ENCODE results near the gene ATRN. TPM values are rescaled to one million over a fixed set of nuclear protein-coding genes. Genes with fewer than 3 reads are reported as not detected.

ATRN gene
- total and polyA plus RNA-seq, 2 donors from 2014 or later = 15.7 to 48.1 TPM

DNA sequence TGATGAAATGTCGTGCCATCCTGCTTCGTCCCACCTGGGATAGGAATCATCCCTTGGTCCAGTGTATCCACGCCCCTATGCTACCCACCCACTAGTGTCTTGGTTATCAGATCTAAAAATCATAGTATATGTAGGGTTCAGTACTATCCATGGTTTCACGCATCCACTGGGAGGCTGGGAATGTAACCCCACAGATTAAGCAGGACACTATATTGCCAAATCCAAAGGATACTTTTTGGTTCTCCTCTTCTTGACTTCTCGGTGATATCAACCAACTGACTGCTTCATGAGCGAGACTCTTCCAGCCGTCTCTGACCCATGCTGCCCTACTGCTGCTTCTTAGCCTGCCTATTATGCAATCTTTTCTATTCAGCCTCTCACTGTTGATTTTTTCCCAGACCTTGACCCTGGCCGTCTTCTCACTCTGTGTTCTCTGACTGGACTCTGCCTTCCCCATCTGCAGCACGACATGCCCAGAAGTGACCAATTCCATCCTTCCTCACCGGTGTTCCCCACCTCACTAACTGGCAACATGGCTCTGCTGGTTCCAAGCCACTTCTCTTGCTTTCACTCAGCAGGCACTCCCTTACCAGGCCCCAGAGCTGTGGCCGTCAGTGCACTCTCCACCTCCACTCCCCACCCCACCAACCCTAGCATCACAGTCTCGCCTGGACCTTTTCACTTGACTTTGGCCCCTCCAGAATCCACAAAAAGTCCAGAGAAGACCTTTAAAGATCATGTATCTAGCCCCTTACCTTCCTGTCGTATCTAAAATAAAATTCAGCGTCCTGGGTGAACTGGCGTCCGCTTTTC is 157.9 kb downstream of the ATRN start:
- H3K27me3 ChIP-seq (ENCODE audit: control insufficient read depth, insufficient read depth, low read length) = no peaks in the 10 kb centered on the region
- no peak overlapping the region for H3K9ac ChIP-seq (ENCODE audit: low read length in 3 of 3)
- no peak overlapping the region for H3K4me3 ChIP-seq (ENCODE audit: low read length in 3 of 3)
- H3K4me1 ChIP-seq (ENCODE audit: control insufficient read depth in 2 of 3, insufficient read depth in 2 of 3, low read depth in 1 of 3, low read length in 3 of 3) = no peaks in the 10 kb centered on the region
- no peak for TF ChIP-seq CTCF (IDR thresholded peaks at IDR 0.05; ENCODE audit: borderline replicate concordance, extremely low read depth, insufficient read depth)
- no peaks in the 10 kb centered on the region for H3K9me3 ChIP-seq (ENCODE audit: control insufficient read depth in 2 of 3, insufficient read depth in 1 of 3, low read length in 3 of 3)
- DNase-seq (no peak), FAIRE-seq (no peak)
- H3K27ac ChIP-seq (ENCODE audit: low read depth in 2 of 2, low read length in 2 of 2) = no peak overlapping the region
- intact Hi-C loops (cut with DNase I) = no loop called here
- H3K36me3 ChIP-seq (ENCODE audit: control insufficient read depth in 2 of 3, insufficient read depth in 3 of 3, low read length in 3 of 3) = peaks cover 6 to 9% (median 6%) of the 10 kb centered on the region in 3 donors

DNA sequence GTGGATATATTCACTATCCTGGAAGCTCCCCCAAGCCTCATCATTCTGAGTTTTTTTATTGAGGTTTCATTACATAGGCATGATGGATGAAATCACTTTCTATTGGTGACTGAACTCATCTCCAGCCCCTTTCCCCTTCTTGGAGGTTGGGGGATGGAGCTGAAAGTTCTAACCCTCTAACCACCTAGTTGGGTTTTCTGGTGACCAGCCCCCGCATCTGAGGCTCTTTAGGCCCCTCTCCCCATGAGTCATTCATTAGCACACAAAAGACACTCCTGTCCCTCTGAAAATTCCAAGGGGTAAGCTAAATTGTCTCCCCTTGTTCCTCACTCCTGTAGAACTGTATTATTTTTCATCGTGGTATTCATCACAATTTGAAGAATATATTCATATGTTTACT is 159.1 kb downstream of the ATRN start:
- intact Hi-C loops (cut with DNase I) = no loop called here
- FAIRE-seq (no peak), DNase-seq (no peak)
- TF ChIP-seq CTCF (IDR thresholded peaks at IDR 0.05; ENCODE audit: borderline replicate concordance, extremely low read depth, insufficient read depth) = no peak
- no peak overlapping the region for H3K9ac ChIP-seq (ENCODE audit: low read length in 3 of 3)
- H3K4me3 ChIP-seq (ENCODE audit: low read length in 3 of 3) = no peak overlapping the region
- H3K27ac ChIP-seq (ENCODE audit: low read depth in 2 of 2, low read length in 2 of 2) = no peak overlapping the region
- H3K4me1 ChIP-seq (ENCODE audit: control insufficient read depth in 2 of 3, insufficient read depth in 2 of 3, low read depth in 1 of 3, low read length in 3 of 3) = no peaks in the 10 kb centered on the region
- no peaks in the 10 kb centered on the region for H3K27me3 ChIP-seq (ENCODE audit: control insufficient read depth, insufficient read depth, low read length)
- peaks cover 4 to 6% (median 6%) of the 10 kb centered on the region in 3 donors for H3K36me3 ChIP-seq (ENCODE audit: control insufficient read depth in 2 of 3, insufficient read depth in 3 of 3, low read length in 3 of 3)
- no peaks in the 10 kb centered on the region for H3K9me3 ChIP-seq (ENCODE audit: control insufficient read depth in 2 of 3, insufficient read depth in 1 of 3, low read length in 3 of 3)

GRCh38 chr20:3630429-3630828 is 159.6 kb downstream of the ATRN start:
- TF ChIP-seq CTCF (IDR thresholded peaks at IDR 0.05; ENCODE audit: borderline replicate concordance, extremely low read depth, insufficient read depth) = no peak
- Histone ChIP-seq H3K27ac (ENCODE audit: low read depth in 2 of 2, low read length in 2 of 2) (no peak overlapping the region), H3K4me3 (ENCODE audit: low read length in 3 of 3) (no peak overlapping the region), H3K9ac (ENCODE audit: low read length in 3 of 3) (no peak overlapping the region), H3K4me1 (ENCODE audit: control insufficient read depth in 2 of 3, insufficient read depth in 2 of 3, low read depth in 1 of 3, low read length in 3 of 3) (no peaks in the 10 kb centered on the region), H3K9me3 (ENCODE audit: control insufficient read depth in 2 of 3, insufficient read depth in 1 of 3, low read length in 3 of 3) (no peaks in the 10 kb centered on the region), H3K36me3 (ENCODE audit: control insufficient read depth in 2 of 3, insufficient read depth in 3 of 3, low read length in 3 of 3) (peaks cover 4 to 6% (median 6%) of the 10 kb centered on the region in 3 donors), H3K27me3 (ENCODE audit: control insufficient read depth, insufficient read depth, low read length) (no peaks in the 10 kb centered on the region)
- intact Hi-C loops (cut with DNase I) = no loop called here
- FAIRE-seq (no peak), DNase-seq (no peak)
